ENCODE results near the gene TMEM167A.

TMEM167A gene

GRCh38 chr5:83099445-83099844, 22.3 kb upstream of the TMEM167A start:
- Histone ChIP-seq H2AFZ (ENCODE audit: low read length) (no peak overlapping the region), H3K27me3 (ENCODE audit: insufficient read depth, low read length) (no peaks in the 10 kb centered on the region), H3K27ac (ENCODE audit: low read depth, low read length, poor library complexity, severe bottlenecking) (no peak overlapping the region), H3K9ac (ENCODE audit: low read length) (no peak overlapping the region), H3K9me2 (ENCODE audit: low read depth, low read length) (no peaks in the 10 kb centered on the region), H3K4me3 (ENCODE audit: low read depth, low read length, poor library complexity, severe bottlenecking) (no peak overlapping the region), H3K36me3 (ENCODE audit: insufficient read depth, low read length) (no peaks in the 10 kb centered on the region), H3K4me1 (ENCODE audit: insufficient read depth, low read length, severe bottlenecking) (no peaks in the 10 kb centered on the region), H3K9me3 (ENCODE audit: low read length) (no peaks in the 10 kb centered on the region), H4K20me1 (ENCODE audit: insufficient read depth, low read length) (no peaks in the 10 kb centered on the region), H3K79me2 (ENCODE audit: insufficient read depth, low read length) (0 out of 2 replicates have a peak, but pooled peaks cover 10% of the 10 kb centered on the region), H3F3A (ENCODE audit: insufficient read depth, low read length) (no peaks in the 10 kb centered on the region), H3K4me2 (ENCODE audit: low read length) (no peak overlapping the region)
- no peak for TF ChIP-seq CTCF (IDR thresholded peaks at IDR 0.05; ENCODE audit: low read length)
- no peak for TF ChIP-seq EZH2 (IDR thresholded peaks at IDR 0.05; ENCODE audit: borderline replicate concordance, low read length)

DNA sequence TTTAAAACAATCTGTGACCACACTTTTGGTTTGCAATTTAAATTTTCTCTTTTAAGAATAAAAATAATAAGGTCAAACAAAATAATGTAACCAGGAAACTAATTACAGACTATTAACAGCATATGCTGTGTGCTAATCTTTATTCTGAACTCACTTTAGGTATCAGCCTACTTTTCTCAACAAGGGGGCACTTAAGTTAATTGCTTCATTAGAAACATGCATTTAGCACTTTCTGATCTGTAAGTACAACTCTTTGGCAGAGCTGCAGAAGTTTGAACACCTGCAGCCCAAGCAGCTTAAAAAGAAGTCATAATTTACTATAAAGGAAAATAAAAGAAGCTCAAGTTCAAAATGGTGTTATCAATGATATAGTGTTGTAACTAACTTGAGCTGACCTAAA, 21.8 kb upstream of the TMEM167A start:
- Histone ChIP-seq H3K9me2 (ENCODE audit: low read depth, low read length) (no peaks in the 10 kb centered on the region), H3K79me2 (ENCODE audit: insufficient read depth, low read length) (0 out of 2 replicates have a peak, but pooled peaks cover 10% of the 10 kb centered on the region), H3K9me3 (ENCODE audit: low read length) (no peaks in the 10 kb centered on the region), H3K36me3 (ENCODE audit: insufficient read depth, low read length) (no peaks in the 10 kb centered on the region), H3F3A (ENCODE audit: insufficient read depth, low read length) (no peaks in the 10 kb centered on the region), H3K4me1 (ENCODE audit: insufficient read depth, low read length, severe bottlenecking) (no peaks in the 10 kb centered on the region), H3K9ac (ENCODE audit: low read length) (no peak overlapping the region), H3K4me3 (ENCODE audit: low read depth, low read length, poor library complexity, severe bottlenecking) (no peak overlapping the region), H3K4me2 (ENCODE audit: low read length) (no peak overlapping the region), H3K27ac (ENCODE audit: low read depth, low read length, poor library complexity, severe bottlenecking) (no peak overlapping the region), H4K20me1 (ENCODE audit: insufficient read depth, low read length) (no peaks in the 10 kb centered on the region), H2AFZ (ENCODE audit: low read length) (no peak overlapping the region), H3K27me3 (ENCODE audit: insufficient read depth, low read length) (no peaks in the 10 kb centered on the region)
- no peak for TF ChIP-seq EZH2 (IDR thresholded peaks at IDR 0.05; ENCODE audit: borderline replicate concordance, low read length)
- TF ChIP-seq CTCF (IDR thresholded peaks at IDR 0.05; ENCODE audit: low read length): no peak

GRCh38 chr5:83097689-83098231, 20.6 kb upstream of the TMEM167A start:
- Histone ChIP-seq H3K79me2 (ENCODE audit: insufficient read depth, low read length) (0 out of 2 replicates have a peak, but pooled peaks cover 10% of the 10 kb centered on the region), H3K9me2 (ENCODE audit: low read depth, low read length) (no peaks in the 10 kb centered on the region), H3K4me1 (ENCODE audit: insufficient read depth, low read length, severe bottlenecking) (no peaks in the 10 kb centered on the region), H3K4me3 (ENCODE audit: low read depth, low read length, poor library complexity, severe bottlenecking) (no peak overlapping the region), H3K4me2 (ENCODE audit: low read length) (no peak overlapping the region), H3K36me3 (ENCODE audit: insufficient read depth, low read length) (no peaks in the 10 kb centered on the region), H3K9me3 (ENCODE audit: low read length) (peaks cover 6% of the 10 kb centered on the region; the same call in 1 of the 2 replicates), H4K20me1 (ENCODE audit: insufficient read depth, low read length) (no peaks in the 10 kb centered on the region), H3K9ac (ENCODE audit: low read length) (no peak overlapping the region), H3K27me3 (ENCODE audit: insufficient read depth, low read length) (no peaks in the 10 kb centered on the region), H2AFZ (ENCODE audit: low read length) (no peak overlapping the region), H3F3A (ENCODE audit: insufficient read depth, low read length) (no peaks in the 10 kb centered on the region), H3K27ac (ENCODE audit: low read depth, low read length, poor library complexity, severe bottlenecking) (no peak overlapping the region)
- TF ChIP-seq EZH2 (IDR thresholded peaks at IDR 0.05; ENCODE audit: borderline replicate concordance, low read length): no peak
- TF ChIP-seq CTCF (IDR thresholded peaks at IDR 0.05; ENCODE audit: low read length): no peak
